HG02610 (cell line): ENCODE data around the gene DNAI7.

Experiments used
- ATAC-seq: cut with Tn5 transposase; IDR thresholded peaks from one replicate; pipeline ENCODE4 v1.9.1; 2021; ENCODE audit warnings: mild to moderate bottlenecking, moderate library complexity; ENCODE audit not compliant: unreplicated experiment

The DNAI7 gene

DNA sequence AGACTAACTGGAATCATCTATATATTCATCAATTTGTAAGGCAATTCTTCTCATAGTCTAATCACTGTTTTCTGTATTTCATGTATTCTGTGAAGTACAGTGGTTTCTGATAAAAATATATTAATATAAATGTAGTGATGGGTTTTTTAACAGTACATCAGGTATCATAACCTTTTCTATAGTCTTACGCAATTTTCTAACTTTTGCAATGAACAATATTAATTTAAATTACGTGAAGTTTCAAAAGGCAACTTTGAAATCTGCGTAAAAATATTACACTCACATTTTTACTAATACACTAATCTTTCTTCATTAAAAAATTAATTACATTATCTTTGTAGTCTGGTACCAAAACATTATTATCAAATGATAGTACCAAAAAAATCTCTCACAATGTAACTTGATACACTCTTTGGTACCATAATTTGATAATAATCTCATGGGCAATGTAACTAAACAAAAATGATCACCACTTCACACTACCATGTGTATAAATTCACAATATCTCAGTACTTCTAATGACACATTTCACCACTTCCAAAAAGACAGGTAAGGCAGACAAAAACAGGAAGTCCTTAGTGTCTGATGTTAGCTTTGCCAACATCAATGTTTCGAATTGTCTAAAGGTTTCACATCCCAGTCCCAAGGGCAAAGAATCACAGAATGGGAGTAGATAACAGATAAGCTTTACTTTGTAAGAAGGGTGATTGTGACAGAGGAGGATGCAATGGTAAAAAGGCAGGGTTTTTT lies 8.7 kb downstream of the DNAI7 start:
- no peak for ATAC-seq

- ATAC-seq = no peak
Measured at GRCh38 chr12:25184132-25184531, 10.8 kb downstream of the DNAI7 start.

DNA sequence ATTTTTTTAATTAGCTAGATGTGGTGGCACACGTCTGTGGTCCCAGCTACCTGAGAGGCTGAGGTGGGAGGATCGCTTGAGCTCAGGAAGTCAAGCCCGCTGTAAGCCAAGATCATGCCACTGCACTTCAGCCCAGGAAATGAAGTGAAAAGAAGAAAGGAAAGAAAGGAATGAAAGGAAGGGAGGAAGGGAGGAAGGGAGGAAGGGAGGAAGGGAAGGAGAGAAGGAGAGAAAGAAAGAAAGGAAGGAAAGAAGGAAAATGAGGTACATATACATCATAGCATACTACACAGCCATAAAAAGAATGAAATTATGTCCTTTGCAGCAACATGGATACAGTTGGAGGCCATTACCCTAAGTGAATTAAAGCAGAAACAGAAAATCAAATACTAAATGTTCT lies 12.2 kb downstream of the DNAI7 start:
- ATAC-seq = no peak

- ATAC-seq = no peak
Measured at GRCh38 chr12:25162866-25163265, 32.1 kb downstream of the DNAI7 start.

- ATAC-seq = no peak
Measured at GRCh38 chr12:25156061-25156460, 38.9 kb downstream of the DNAI7 start.

GRCh38 chr12:25155022-25155576 lies 39.9 kb downstream of the DNAI7 start:
- peak; percentile 41 for ATAC-seq

DNA sequence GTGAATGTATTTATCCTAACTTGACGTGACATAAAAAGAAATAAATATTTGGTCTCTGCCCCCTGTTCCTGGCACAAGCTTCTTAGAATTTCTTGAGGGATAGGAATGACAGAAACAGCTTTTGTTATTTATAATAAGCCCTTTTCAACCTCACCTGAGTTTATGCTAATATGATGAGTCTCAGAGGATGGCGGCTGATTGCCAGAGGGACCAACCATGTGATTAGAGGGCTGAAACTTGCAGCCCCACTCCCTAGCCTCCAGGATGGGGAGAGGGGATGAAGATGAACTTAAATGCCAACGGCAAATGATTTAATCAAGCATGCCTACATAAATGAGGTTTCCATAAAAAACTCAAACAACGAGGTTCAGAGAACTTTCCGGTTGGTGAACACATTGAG lies 42.9 kb downstream of the DNAI7 start:
- no peak for ATAC-seq

DNA sequence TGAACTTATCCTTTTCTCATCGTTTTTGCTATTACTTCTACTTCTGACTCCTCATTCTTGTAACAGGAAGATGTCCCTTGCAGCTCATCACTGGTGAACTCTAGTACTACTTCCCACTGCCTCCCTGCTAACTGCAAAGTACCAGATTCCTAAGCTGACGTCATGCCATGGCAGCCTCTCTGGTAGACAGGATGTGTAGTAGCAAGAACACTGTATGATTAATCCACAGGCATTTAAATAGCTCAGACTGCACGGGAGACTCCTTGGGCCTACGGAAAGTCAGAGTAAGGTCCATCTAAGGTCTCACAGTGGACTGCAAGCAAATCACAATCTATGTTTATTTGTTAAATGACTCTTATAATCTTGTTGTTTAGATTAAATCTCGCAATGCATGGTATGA lies 43.5 kb downstream of the DNAI7 start:
- ATAC-seq = no peak

DNA sequence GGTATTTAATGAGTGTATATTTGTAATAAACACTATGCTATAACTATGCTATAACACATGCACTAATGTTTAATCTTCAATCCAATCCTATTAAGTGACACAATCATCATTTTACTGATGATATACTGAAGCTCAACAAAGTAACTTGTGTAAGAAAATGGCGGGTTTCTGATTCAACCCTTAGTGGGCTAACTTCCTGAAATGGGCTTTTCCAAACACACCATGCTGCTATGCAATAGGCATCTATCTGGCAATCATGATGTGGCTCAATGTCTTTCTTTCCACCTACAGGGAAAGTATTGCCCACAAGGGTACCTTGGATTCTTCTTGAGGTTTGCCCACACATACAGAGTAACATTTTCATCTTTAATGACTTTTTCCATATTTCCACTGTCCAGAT lies 48.3 kb downstream of the DNAI7 start:
- ATAC-seq = no peak

- no peak for ATAC-seq
Measured at GRCh38 chr12:25135531-25136154, 59.3 kb downstream of the DNAI7 start.

GRCh38 chr12:25131270-25131669 lies 63.7 kb downstream of the DNAI7 start:
- ATAC-seq = no peak

DNA sequence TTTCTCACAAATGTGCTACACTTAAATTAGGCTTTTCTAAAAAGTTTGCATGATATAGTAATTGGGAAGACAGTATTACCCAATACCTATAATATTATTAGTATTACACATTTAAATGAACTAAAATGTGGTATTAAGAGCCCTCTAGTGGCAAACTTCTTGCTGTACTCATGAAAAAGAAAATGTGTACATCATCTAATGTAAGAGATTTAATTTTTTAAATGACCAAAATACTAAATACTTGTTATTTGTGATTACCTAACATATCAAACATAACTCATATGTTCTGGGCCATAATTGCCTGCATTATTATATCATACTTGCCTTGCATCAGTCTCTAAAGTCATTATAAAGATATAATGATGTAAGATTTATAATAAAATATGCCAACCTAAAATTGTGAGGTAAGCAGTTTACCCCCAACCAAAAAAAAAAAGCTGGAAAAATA lies 64.2 kb downstream of the DNAI7 start:
- no peak for ATAC-seq

- ATAC-seq = no peak
Measured at GRCh38 chr12:25126746-25127145, 68.2 kb downstream of the DNAI7 start.

DNA sequence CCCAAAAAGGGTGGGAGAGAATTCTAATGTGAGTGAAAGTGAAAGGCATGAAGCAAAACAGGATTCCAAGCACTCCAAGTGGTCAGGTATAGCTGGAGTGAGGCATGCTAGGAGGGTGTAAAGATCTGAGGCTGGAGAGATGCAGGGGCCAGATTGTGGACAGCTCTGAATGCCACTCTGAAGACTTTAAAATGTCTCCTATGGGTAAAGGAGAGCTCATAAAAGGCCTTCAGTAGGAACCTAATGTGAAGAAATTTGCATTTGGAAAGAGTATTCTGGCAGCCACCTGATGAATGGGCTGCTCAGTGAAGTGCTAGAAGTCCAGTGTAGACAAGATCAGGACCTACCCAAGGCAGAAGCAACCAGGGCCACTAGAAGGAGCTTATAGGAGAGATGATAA lies 68.9 kb downstream of the DNAI7 start:
- ATAC-seq = no peak

GRCh38 chr12:25124493-25124892 lies 70.5 kb downstream of the DNAI7 start:
- no peak for ATAC-seq

- ATAC-seq = no peak
Measured at GRCh38 chr12:25123126-25123525, 71.8 kb downstream of the DNAI7 start.

DNA sequence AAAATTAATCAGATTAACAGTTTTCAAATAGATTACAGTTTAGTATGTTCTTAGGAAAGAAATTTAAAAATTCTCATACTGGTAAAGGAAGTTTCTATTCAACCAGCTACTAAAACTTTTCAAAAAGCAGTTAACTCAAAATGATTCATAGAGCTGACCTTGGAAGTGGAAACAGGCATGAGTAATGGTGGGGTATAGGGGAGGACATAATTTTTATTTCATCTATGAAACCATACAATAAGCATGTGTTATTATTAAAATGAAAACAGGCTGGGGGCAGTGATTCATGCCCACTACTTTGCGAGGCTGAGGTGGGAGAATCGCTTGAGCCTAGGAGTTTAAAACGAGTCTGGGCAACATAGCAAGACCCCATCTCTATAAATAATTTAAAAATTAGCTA lies 73.0 kb downstream of the DNAI7 start:
- no peak for ATAC-seq

DNA sequence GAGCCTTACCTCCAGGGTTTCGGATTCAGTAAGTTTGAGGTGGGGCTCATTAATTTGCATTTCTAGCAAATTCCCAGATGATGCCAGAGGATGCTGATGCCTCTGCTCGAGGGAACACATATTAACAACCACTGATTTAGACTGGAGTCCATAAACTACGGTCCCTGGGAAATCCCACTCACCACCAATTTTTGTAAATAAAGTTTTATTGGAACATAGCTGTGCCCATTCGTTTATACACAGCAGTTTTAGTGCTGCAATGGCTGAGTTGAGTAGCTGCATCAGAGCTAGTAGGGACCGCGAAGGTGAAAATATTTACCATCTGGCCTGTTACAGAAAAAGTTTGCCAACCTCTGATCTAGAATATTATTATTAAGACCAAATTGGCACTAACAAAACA lies 73.8 kb downstream of the DNAI7 start:
- ATAC-seq = no peak

DNA sequence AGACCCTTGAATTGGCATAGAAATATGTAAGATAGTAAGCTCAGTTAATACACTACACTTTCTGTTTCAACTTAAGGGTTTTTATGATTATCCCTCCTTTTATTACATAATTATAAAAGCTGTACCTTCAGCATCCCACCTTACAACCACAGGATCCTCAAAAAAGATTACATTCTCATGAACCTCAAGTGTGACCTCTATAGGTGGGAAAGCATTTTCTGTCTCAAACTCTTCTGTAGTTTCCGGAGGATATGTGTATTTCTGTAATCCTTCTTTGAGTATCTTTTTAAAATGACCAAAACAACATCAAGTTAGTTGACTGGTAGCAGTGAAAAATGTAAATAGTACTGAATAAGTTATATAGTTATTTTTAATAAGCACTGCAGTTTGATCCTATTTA lies 75.9 kb downstream of the DNAI7 start:
- no peak for ATAC-seq

DNA sequence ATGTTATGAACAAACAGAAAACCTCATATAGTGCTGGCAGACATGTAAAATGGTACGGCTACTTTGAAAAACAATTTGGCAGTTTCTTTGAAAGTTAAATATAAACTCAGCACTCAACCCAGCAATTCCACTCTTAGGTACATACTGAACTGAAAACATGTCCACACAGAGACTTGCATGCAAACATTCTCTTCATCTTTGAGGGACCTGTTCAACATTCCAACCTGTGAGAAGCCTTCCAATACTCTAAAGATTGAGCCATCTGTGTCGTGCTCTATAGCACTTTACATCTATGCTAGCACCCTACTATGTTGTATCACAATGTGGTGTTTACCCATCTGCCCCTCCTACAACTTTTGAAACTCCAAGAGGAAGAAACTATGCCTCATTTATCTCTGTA lies 79.3 kb downstream of the DNAI7 start:
- ATAC-seq = no peak

DNA sequence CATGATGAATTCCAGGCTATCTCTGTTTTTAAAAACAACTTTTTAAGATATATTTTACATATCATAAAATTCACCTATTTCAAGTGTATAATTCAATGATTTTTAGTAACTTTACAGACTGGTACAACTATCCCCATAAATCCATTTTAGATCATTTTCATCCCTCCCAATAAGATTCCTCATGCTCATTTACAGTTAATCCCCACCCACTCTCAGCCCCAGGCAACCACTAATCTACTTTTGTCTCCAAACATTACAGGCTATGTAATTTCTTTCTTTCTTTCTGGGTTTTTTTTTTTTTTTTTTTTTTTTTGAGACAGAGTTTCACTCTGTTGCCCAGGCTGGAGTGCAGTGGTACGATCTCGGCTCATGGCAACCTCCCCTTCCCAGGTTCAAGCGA lies 81.3 kb downstream of the DNAI7 start:
- ATAC-seq = no peak

- ATAC-seq = no peak
Measured at GRCh38 chr12:25110260-25110659, 84.7 kb downstream of the DNAI7 start.
